ENCODE measurements around the gene OGT. TPM values are rescaled to one million over a fixed set of nuclear protein-coding genes. Genes with fewer than 3 reads are reported as not detected.

Gene OGT
- total RNA-seq, 1 experiment from 2014 or later, result 130 TPM

DNA sequence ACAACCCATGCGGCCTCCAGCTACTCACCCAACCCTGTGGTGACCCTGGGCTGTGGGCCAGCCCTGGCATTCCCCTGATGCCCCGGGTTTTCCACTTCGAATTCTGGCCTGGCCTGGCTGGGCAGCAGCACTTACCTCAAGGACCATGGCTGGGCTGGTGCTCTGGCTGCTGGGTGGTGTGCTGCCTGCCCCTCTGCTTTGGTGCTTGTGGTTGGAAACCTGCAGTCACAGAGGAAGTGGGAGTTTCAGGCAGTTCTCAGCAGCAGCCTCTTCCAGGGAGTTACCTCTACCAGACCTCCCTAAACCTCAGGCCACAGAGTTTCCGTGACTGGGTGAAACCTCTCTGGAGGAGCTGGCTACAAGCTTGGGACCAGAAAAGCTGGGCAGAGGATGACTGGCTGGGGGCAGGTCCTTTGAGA lies 85.4 kb downstream of the OGT start, which contains the start of gene CXCR3:
Gene CXCR3 (minus strand): TSS at position 209 of the 419 bp plus-strand sequence. CDS start 62 bp downstream, at position 147.
- Histone ChIP-seq H3K4me1 (ENCODE audit: insufficient read depth, low read length, poor library complexity, severe bottlenecking) (no peaks in the 10 kb centered on the region), H3K27me3 (replicated peaks; ENCODE audit: insufficient read depth, low read depth, low read length, poor library complexity) (no peaks in the 10 kb centered on the region), H3K4me3 (ENCODE audit: low read depth, low read length, poor library complexity, severe bottlenecking) (no peak within 1 kb of the TSS), H3K9me3 (ENCODE audit: low read depth, low read length, poor library complexity, severe bottlenecking) (no peaks in the 10 kb centered on the region), H3K36me3 (ENCODE audit: insufficient read depth, low read length, poor library complexity, severe bottlenecking) (no peaks in the 10 kb centered on the region), H3K27ac (ENCODE audit: low read depth, low read length, poor library complexity, severe bottlenecking) (no peak within 1 kb of the TSS)
- ChIA-PET POLR2A (ENCODE audit: low non-redundant PET) (no interaction called here), CTCF (no interaction called here)
- no TSS peak for BruUV-seq (replicated peaks)
- no peak for TF ChIP-seq EZH2 (IDR thresholded peaks at IDR 0.05; ENCODE audit: borderline replicate concordance, low read depth, low read length, poor library complexity, severe bottlenecking)
- TF ChIP-seq, protein P1, sequence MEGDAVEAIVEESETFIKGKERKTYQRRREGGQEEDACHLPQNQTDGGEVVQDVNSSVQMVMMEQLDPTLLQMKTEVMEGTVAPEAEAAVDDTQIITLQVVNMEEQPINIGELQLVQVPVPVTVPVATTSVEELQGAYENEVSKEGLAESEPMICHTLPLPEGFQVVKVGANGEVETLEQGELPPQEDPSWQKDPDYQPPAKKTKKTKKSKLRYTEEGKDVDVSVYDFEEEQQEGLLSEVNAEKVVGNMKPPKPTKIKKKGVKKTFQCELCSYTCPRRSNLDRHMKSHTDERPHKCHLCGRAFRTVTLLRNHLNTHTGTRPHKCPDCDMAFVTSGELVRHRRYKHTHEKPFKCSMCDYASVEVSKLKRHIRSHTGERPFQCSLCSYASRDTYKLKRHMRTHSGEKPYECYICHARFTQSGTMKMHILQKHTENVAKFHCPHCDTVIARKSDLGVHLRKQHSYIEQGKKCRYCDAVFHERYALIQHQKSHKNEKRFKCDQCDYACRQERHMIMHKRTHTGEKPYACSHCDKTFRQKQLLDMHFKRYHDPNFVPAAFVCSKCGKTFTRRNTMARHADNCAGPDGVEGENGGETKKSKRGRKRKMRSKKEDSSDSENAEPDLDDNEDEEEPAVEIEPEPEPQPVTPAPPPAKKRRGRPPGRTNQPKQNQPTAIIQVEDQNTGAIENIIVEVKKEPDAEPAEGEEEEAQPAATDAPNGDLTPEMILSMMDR (conservative IDR thresholded peaks at IDR 0.05; ENCODE audit: low read depth, low read length), result no peak
- intact Hi-C loops (cut with micrococcal nuclease; ENCODE audit: unreplicated experiment), result no loop called here
- DNase-seq (ENCODE audit: low spot score), result no peak

DNA sequence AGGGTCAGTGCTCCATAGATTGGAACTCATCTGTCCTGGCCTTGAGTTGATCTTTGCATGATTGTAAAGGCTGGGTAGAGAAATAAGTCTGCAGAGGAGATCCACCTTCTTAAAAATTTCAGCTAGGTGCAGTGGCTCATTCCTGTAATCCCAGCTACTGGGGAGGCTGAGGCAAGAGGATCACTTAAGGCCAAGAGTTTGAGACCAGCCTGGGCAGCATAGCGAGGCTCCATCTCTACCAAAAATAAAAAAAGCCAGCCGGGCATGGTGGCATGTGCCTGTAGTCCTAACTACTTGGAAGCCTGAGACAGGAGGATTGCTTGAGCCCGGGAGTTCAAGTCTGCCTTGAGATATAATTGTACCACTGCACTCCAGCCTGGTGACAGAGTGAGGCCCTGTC lies 85.9 kb downstream of the OGT start:
- no peaks in the 10 kb centered on the region for H3K9me3 ChIP-seq (ENCODE audit: low read depth, low read length, poor library complexity, severe bottlenecking)
- H3K27ac ChIP-seq (ENCODE audit: low read depth, low read length, poor library complexity, severe bottlenecking), result no peak overlapping the region
- ChIA-PET CTCF (no interaction called here), POLR2A (ENCODE audit: low non-redundant PET) (no interaction called here)
- BruUV-seq (replicated peaks), result no TSS peak
- TF ChIP-seq, protein P1 (conservative IDR thresholded peaks at IDR 0.05; ENCODE audit: low read depth, low read length), result no peak
- TF ChIP-seq EZH2 (IDR thresholded peaks at IDR 0.05; ENCODE audit: borderline replicate concordance, low read depth, low read length, poor library complexity, severe bottlenecking), result no peak
- no peak overlapping the region for H3K4me3 ChIP-seq (ENCODE audit: low read depth, low read length, poor library complexity, severe bottlenecking)
- H3K36me3 ChIP-seq (ENCODE audit: insufficient read depth, low read length, poor library complexity, severe bottlenecking), result no peaks in the 10 kb centered on the region
- no peaks in the 10 kb centered on the region for H3K4me1 ChIP-seq (ENCODE audit: insufficient read depth, low read length, poor library complexity, severe bottlenecking)
- no peaks in the 10 kb centered on the region for H3K27me3 ChIP-seq (replicated peaks; ENCODE audit: insufficient read depth, low read depth, low read length, poor library complexity)
- intact Hi-C loops (cut with micrococcal nuclease; ENCODE audit: unreplicated experiment), result no loop called here
- DNase-seq (ENCODE audit: low spot score), result no peak

DNA sequence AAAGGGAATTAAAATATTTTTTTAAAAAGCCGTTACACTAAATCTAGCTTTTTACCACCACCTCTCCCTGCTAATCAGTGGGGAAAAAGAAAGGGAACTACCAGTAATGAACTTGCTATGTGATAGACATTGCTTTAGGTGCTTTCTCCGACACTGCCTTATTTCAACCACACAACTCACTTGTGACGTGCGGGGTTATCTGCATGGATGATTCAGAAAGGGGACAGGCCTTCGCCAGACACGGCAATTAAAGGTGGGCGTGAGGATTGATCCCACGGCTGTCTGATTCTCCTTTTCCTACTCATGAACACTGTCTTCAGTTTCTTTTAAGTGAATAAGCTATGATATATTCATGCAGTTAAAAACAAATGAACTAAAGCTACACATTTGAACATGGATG lies 86.3 kb downstream of the OGT start:
- Histone ChIP-seq H3K27ac (ENCODE audit: low read depth, low read length, poor library complexity, severe bottlenecking) (no peak overlapping the region), H3K4me1 (ENCODE audit: insufficient read depth, low read length, poor library complexity, severe bottlenecking) (no peaks in the 10 kb centered on the region), H3K9me3 (ENCODE audit: low read depth, low read length, poor library complexity, severe bottlenecking) (no peaks in the 10 kb centered on the region), H3K36me3 (ENCODE audit: insufficient read depth, low read length, poor library complexity, severe bottlenecking) (no peaks in the 10 kb centered on the region), H3K27me3 (replicated peaks; ENCODE audit: insufficient read depth, low read depth, low read length, poor library complexity) (no peaks in the 10 kb centered on the region), H3K4me3 (ENCODE audit: low read depth, low read length, poor library complexity, severe bottlenecking) (no peak overlapping the region)
- POLR2A ChIA-PET (ENCODE audit: low non-redundant PET), result no interaction called here
- TF ChIP-seq EZH2 (IDR thresholded peaks at IDR 0.05; ENCODE audit: borderline replicate concordance, low read depth, low read length, poor library complexity, severe bottlenecking), result no peak
- TF ChIP-seq, protein P1 (conservative IDR thresholded peaks at IDR 0.05; ENCODE audit: low read depth, low read length), result no peak
- intact Hi-C loops (cut with micrococcal nuclease; ENCODE audit: unreplicated experiment), result no loop called here
- CTCF ChIA-PET, result no interaction called here
- BruUV-seq (replicated peaks), result no TSS peak
- no peak for DNase-seq (ENCODE audit: low spot score)
